Right lobe of liver (tissue), 4 donors: Measurements from ENCODE around the gene KRT81.

Source experiments
- POLR2A ChIP-seq: fragments of 450-650 bp; IDR thresholded peaks from one replicate; pipeline ENCODE4 v1.6.1; 2017; ENCODE audit warnings: antibody characterized with exemption, mild to moderate bottlenecking
- TF ChIP-seq, protein P1 (sequence below), 4 donors: fragments of 200-600 bp in 3 of 4; fragments of 450-650 bp in 1 of 4; IDR thresholded peaks; one replicate each; pipeline versions ENCODE4 v1.5.1 to v1.8.0; 2016 to 2022; ENCODE audit warnings: antibody characterized with exemption in 4 of 4, mild to moderate bottlenecking in 2 of 4
- donor health status: DM: no; HTN: no; CAD: no.
- donor health status: DM: no; HTN: no; CAD: no.
- donor health status: DM: no; HTN: yes; CAD: no.

DNA sequence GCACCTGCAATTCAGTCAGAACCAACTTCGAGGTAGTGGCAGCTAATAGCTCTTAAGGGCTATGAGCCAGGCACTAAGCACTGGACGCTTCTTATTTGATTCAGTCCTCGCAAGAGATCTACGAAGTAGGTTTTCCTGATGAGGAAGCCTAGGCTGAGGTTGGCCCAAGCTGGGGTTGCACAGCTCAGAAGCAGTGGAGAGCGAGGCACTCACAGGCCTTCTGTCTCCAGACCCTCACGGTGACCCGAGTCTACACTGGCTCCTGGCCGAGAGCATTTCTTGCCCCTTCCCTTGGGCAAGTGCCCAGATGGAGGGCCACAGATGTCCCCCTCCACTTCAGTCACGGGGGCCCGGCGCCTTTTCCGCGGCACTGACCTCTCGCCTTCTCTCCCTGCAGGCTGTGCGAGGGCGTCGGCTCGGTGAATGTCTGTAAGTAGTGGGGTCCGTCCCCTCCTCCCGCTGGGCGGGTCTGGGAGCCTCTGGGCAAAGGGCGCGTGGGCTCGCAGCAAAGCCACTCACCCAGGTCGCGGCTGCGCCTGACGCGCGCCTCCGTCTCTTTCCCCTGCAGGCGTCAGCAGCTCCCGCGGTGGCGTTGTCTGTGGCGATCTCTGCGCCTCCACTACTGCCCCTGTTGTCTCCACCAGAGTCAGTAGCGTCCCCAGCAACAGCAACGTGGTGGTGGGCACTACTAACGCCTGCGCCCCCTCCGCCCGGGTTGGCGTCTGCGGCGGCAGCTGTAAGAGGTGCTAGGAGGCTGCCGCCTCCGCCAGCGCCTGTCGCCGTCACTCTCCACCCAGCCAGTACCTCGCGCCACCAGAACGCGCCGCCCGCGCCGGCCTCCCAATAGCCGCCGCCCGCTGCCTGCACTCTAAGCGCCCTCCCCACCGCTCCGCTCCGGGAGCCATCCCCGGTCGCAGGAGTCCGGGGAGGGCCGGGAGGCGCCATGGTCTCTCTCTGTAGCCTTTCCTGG lies 16.8 kb upstream of the KRT81 start:
- TF ChIP-seq, protein P1, sequence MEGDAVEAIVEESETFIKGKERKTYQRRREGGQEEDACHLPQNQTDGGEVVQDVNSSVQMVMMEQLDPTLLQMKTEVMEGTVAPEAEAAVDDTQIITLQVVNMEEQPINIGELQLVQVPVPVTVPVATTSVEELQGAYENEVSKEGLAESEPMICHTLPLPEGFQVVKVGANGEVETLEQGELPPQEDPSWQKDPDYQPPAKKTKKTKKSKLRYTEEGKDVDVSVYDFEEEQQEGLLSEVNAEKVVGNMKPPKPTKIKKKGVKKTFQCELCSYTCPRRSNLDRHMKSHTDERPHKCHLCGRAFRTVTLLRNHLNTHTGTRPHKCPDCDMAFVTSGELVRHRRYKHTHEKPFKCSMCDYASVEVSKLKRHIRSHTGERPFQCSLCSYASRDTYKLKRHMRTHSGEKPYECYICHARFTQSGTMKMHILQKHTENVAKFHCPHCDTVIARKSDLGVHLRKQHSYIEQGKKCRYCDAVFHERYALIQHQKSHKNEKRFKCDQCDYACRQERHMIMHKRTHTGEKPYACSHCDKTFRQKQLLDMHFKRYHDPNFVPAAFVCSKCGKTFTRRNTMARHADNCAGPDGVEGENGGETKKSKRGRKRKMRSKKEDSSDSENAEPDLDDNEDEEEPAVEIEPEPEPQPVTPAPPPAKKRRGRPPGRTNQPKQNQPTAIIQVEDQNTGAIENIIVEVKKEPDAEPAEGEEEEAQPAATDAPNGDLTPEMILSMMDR (IDR thresholded peaks at IDR 0.05) = no peak
- no peak for TF ChIP-seq POLR2A
